IMR-90 (cell line): ENCODE measurements around the gene ZFHX3. TPM values are rescaled to one million over a fixed set of nuclear protein-coding genes. Genes with fewer than 3 reads are reported as not detected.
A peak's percentile ranks its signal among the peaks of the same experiment; 100 is the strongest.

Source experiments
- ATAC-seq: fragments of 200-7000 bp; cut with Tn5 transposase; 2 replicates; pipeline ENCODE4 v1.9.1; 2020; ENCODE audit warnings: low read depth, mild to moderate bottlenecking, moderate library complexity
- BruUV-seq: library from RNA; stranded (reverse); fragments of 400-500 nt; replicated peaks from 2 replicates; lab custom pipeline; 2021; lab: Mats Ljungman, UMichigan
- CTCF ChIA-PET: fragments of 300-600 bp; formaldehyde crosslinking; extraction: SDS; loops from one replicate; lab custom pipeline; 2021; ENCODE audit warnings: antibody characterized with exemption; lab: Yijun Ruan, JAX
- POLR2A ChIA-PET: fragments of 300-600 bp; sonication (Branson Sonifier 250); formaldehyde crosslinking; loops from one replicate; lab custom pipeline; 2022; ENCODE audit warnings: antibody characterized with exemption; ENCODE audit not compliant: unreplicated experiment; lab: Charles Lee
- DNase-seq: peaks from one replicate; pipeline ENCODE4 v3.0.0; 2013
- H2AFZ ChIP-seq: replicated peaks from 2 replicates; pipeline ENCODE3; 2013; ENCODE audit warnings: low read length, mild to moderate bottlenecking; ENCODE audit not compliant: poor library complexity
- H2AK5ac ChIP-seq: 2 replicates; pipeline ENCODE4 v1.6.1; 2013; ENCODE audit warnings: low read depth, low read length, inconsistent platforms
- H2AK9ac ChIP-seq: replicated peaks from 2 replicates; pipeline ENCODE3; 2013; ENCODE audit warnings: mild to moderate bottlenecking, low read depth, low read length, moderate library complexity; ENCODE audit not compliant: poor library complexity
- H2BK120ac ChIP-seq: 2 replicates; pipeline ENCODE4 v1.6.1; 2013; ENCODE audit warnings: low read depth, low read length, inconsistent platforms
- H2BK15ac ChIP-seq: 3 replicates; pipeline ENCODE4 v1.6.1; 2013; ENCODE audit warnings: low read depth, low read length, inconsistent platforms
- H2BK20ac ChIP-seq: 2 replicates; pipeline ENCODE4 v1.6.1; 2013; ENCODE audit warnings: low read depth, mild to moderate bottlenecking, inconsistent platforms, low read length, moderate library complexity
- H2BK5ac ChIP-seq: 2 replicates; pipeline ENCODE4 v1.6.1; 2013; ENCODE audit warnings: mild to moderate bottlenecking, low read depth, low read length, inconsistent platforms; ENCODE audit not compliant: poor library complexity, severe bottlenecking
- H3K14ac ChIP-seq: replicated peaks from 2 replicates; pipeline ENCODE4 v1.6.1; 2013; ENCODE audit warnings: low read depth, low read length, inconsistent platforms
- H3K18ac ChIP-seq: 2 replicates; pipeline ENCODE4 v1.6.1; 2013; ENCODE audit warnings: low read depth, low read length, control low read depth
- H3K23ac ChIP-seq: 2 replicates; pipeline ENCODE4 v1.6.1; 2013; ENCODE audit warnings: low read depth, low read length, inconsistent platforms
- H3K27ac ChIP-seq: 2 replicates; pipeline ENCODE4 v1.5.1; 2013; ENCODE audit warnings: mild to moderate bottlenecking, control low read depth, low read length; ENCODE audit not compliant: insufficient read depth
- H3K27me3 ChIP-seq: 2 replicates; pipeline ENCODE4 v1.6.1; 2013; ENCODE audit warnings: low read length; ENCODE audit not compliant: control insufficient read depth, insufficient read depth
- H3K36me3 ChIP-seq: 2 replicates; pipeline ENCODE4 v1.6.1; 2013; ENCODE audit warnings: low read length, mixed read lengths; ENCODE audit not compliant: control insufficient read depth, insufficient read depth
- H3K4ac ChIP-seq: 2 replicates; pipeline ENCODE4 v1.6.1; 2013; ENCODE audit warnings: low read depth, low read length, inconsistent platforms
- H3K4me1 ChIP-seq: 2 replicates; pipeline ENCODE4 v1.6.1; 2013; ENCODE audit warnings: low read length, mixed read lengths; ENCODE audit not compliant: control insufficient read depth, insufficient read depth
- H3K4me2 ChIP-seq: 2 replicates; pipeline ENCODE4 v1.6.1; 2013; ENCODE audit warnings: low read depth, mild to moderate bottlenecking, control low read depth, low read length, moderate library complexity
- H3K4me3 ChIP-seq: 2 replicates; pipeline ENCODE4 v1.5.1; 2013; ENCODE audit warnings: low read depth, mild to moderate bottlenecking, control low read depth, low read length, moderate library complexity; ENCODE audit not compliant: insufficient read depth
- H3K56ac ChIP-seq: 2 replicates; pipeline ENCODE4 v1.6.1; 2013; ENCODE audit warnings: low read length, inconsistent platforms; ENCODE audit not compliant: insufficient read depth; ENCODE audit errors: extremely low read depth
- H3K79me1 ChIP-seq, 2 experiments: 2 replicates each; pipeline ENCODE4 v1.6.1; 2013; ENCODE audit warnings: low read length in 2 of 2, inconsistent platforms in 1 of 2, low read depth in 1 of 2
- H3K9ac ChIP-seq: 2 replicates; pipeline ENCODE4 v1.6.1; 2013; ENCODE audit warnings: low read depth, low read length, control low read depth
- H3K9me1 ChIP-seq: 2 replicates; pipeline ENCODE4 v1.6.1; 2013; ENCODE audit warnings: low read length, inconsistent platforms; ENCODE audit not compliant: insufficient read depth
- H3K9me3 ChIP-seq: 2 replicates; pipeline ENCODE4 v1.6.1; 2013; ENCODE audit warnings: low read length; ENCODE audit not compliant: control insufficient read depth, insufficient read depth
- H4K20me1 ChIP-seq: 2 replicates; pipeline ENCODE4 v1.6.1; 2013; ENCODE audit warnings: low read length, inconsistent platforms; ENCODE audit not compliant: insufficient read depth
- H4K5ac ChIP-seq: 2 replicates; pipeline ENCODE4 v1.6.1; 2013; ENCODE audit warnings: mild to moderate bottlenecking, low read depth, low read length, control low read depth
- H4K8ac ChIP-seq, 2 experiments: 2 replicates each; pipeline ENCODE4 v1.6.1; 2013; ENCODE audit warnings: low read depth in 2 of 2, low read length in 2 of 2, control low read depth in 1 of 2, inconsistent platforms in 1 of 2
- H4K91ac ChIP-seq: 2 replicates; pipeline ENCODE4 v1.6.1; 2013; ENCODE audit warnings: low read depth, low read length, inconsistent platforms; ENCODE audit not compliant: insufficient read depth
- CEBPB ChIP-seq: IDR thresholded peaks from 2 replicates; pipeline ENCODE4 v1.6.1; 2012; ENCODE audit warnings: low read depth, low read length, improper control_type of control experiment
- CTCF ChIP-seq: conservative IDR thresholded peaks from 2 replicates; pipeline ENCODE4 v1.5.1; 2012; ENCODE audit warnings: mild to moderate bottlenecking, low read depth, low read length, improper control_type of control experiment
- RCOR1 ChIP-seq: IDR thresholded peaks from 2 replicates; pipeline ENCODE4 v1.6.1; 2012; ENCODE audit warnings: mild to moderate bottlenecking, low read length, improper control_type of control experiment; ENCODE audit not compliant: insufficient replicate concordance
- WGBS, 2 experiments: methylation state at CpG; one replicate each; pipeline versions ENCODE4 v1.1.5 to v1.1.7; 2013; ENCODE audit warnings: missing lambda C conversion rate in 2 of 2; ENCODE audit not compliant: insufficient read length in 1 of 2; ENCODE audit errors: extremely low coverage in 2 of 2; 5-methylcytosine and 5-hydroxymethylcytosine counted together
- dilution Hi-C: fragments of 300-500 bp; cut with HindIII; formaldehyde crosslinking; loops from one replicate; pipeline ENCODE4 v1.14.3; 2018; ENCODE audit warnings: low sequenced_read_pairs; ENCODE audit not compliant: unreplicated experiment
- in situ Hi-C: fragments of 300-500 bp; cut with MboI; formaldehyde crosslinking; loops from 3 replicates; pipeline ENCODE4 v1.14.3; 2019; ENCODE audit warnings: low sequenced_read_pairs, inconsistent platforms, mixed read lengths
- intact Hi-C: fragments of 100-400 bp; cut with micrococcal nuclease; formaldehyde crosslinking; loops from 2 replicates; pipeline ENCODE4 v1.10.0; 2022
- polyA plus RNA-seq, 3 experiments: library from polyadenylated mRNA; depleted of rRNA; stranded (reverse); fragments of >200 nt; gene quantifications; 2 replicates each; pipeline ENCODE4 v1.2.3, GENCODE V29; 2012; ENCODE audit warnings: low replicate concordance in 1 of 3
- total RNA-seq: library from RNA; depleted of rRNA; stranded (reverse); fragments of >200 nt; gene quantifications from 2 replicates; pipeline ENCODE4 v1.2.3, GENCODE V29; 2012

ZFHX3 gene
- total and polyA plus RNA-seq, 2 of the 4 experiments (the other 2 are of a cell fraction) = 1.4 to 1.7 TPM

DNA sequence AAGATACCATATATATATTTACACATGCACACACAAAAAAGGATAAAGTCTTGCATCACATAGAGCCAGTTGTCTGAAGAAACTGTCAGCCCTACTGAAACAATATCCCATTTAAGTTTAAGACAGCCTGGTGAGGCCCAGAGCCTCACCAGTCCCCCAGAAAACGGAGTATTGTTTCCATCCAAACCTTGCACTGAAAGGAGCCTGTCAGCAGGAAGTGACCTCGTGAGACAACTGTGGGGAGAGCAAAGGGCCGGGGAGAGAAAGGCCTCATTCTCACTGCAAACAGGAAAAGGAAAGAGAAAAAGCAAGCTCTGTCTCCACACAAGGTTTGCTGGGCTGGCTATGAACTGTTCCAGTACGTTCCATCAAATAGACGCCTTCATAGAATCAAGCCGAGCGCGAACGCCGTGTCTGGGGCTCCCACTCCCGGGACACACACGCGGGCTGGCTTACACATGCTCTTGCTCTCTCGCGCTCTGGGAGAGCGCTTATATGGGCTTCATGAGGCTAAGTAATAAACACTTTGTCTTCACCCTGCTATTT, 44.4 kb upstream of the ZFHX3 start:
- dilution Hi-C loops = no loop called here
- intact Hi-C loops = no loop called here
- Histone ChIP-seq H4K20me1 (no peaks in the 10 kb centered on the region), H2BK120ac (no peak overlapping the region; the same call in 1 of the 2 replicates), H3K18ac (no peak overlapping the region), H3K9ac (no peak overlapping the region), H4K8ac (no peak overlapping the region), H3K4ac (no peak overlapping the region), H3K14ac (no peak overlapping the region), H3K27me3 (no peaks in the 10 kb centered on the region; the same call in 1 of the 2 replicates), H3K9me1 (peaks cover 3% of the 10 kb centered on the region; the same call in 1 of the 2 replicates), H3K9me3 (no peaks in the 10 kb centered on the region), H3K4me2 (no peak overlapping the region), H3K4me3 (no peak overlapping the region), H3K36me3 (no peaks in the 10 kb centered on the region), H2BK5ac (no peak overlapping the region), H2BK20ac (no peak overlapping the region), H3K56ac (no peak overlapping the region), H2AFZ (no peak overlapping the region), H2AK9ac (no peak overlapping the region), H2BK15ac (no peak overlapping the region), H3K23ac (no peak overlapping the region), H4K91ac (no peak overlapping the region), H3K79me1 (no peaks in the 10 kb centered on the region), H3K27ac (no peak overlapping the region), H2AK5ac (no peak overlapping the region), H3K4me1 (peaks cover 7% of the 10 kb centered on the region; the same call in 1 of the 2 replicates), H4K5ac (no peak overlapping the region)
- CTCF ChIA-PET = no interaction called here
- no peak for ATAC-seq
- DNase-seq = no peak
- BruUV-seq = no TSS peak
- WGBS, 2 experiments = 93% methylated on average over 12 of the region's 16 CpGs; no CpG with 5 or more reads in 1 of the 2 experiments
- in situ Hi-C loops = no loop called here
- POLR2A ChIA-PET = no interaction called here
- TF ChIP-seq CTCF = no peak
- TF ChIP-seq RCOR1 = no peak
- TF ChIP-seq CEBPB = peak; percentile 12; the same call in 1 of the 2 replicates
